Mesodermal cell (in vitro differentiated cells): ENCODE measurements around the gene MSI2.

ENCODE experiments used
- H3K27ac ChIP-seq: 2 replicates; pipeline ENCODE4 v1.7.0; 2013; ENCODE audit warnings: mild to moderate bottlenecking, low read depth, low read length, moderate library complexity; ENCODE audit not compliant: severe bottlenecking
- H3K36me3 ChIP-seq: 2 replicates; pipeline ENCODE4 v1.7.1; 2013; ENCODE audit warnings: mild to moderate bottlenecking, low read length, moderate library complexity; ENCODE audit not compliant: control insufficient read depth, insufficient read depth
- H3K4me1 ChIP-seq: one replicate; pipeline ENCODE4 v1.7.1; 2013; ENCODE audit warnings: mild to moderate bottlenecking, low read length; ENCODE audit not compliant: insufficient read depth, control insufficient read depth, poor library complexity, severe bottlenecking
- H3K4me3 ChIP-seq: 2 replicates; pipeline ENCODE4 v1.7.0; 2013; ENCODE audit warnings: low read length, control low read depth, mild to moderate bottlenecking; ENCODE audit not compliant: insufficient read depth, poor library complexity, severe bottlenecking; ENCODE audit errors: extremely low read depth
- H3K9me3 ChIP-seq: 2 replicates; pipeline ENCODE4 v1.7.1; 2013; ENCODE audit warnings: mild to moderate bottlenecking, low read length, moderate library complexity; ENCODE audit not compliant: control insufficient read depth
- WGBS, 2 experiments: methylation state at CpG; one replicate each; pipeline ENCODE4 v1.1.5; 2013; ENCODE audit warnings: missing lambda C conversion rate in 2 of 2; ENCODE audit not compliant: insufficient coverage in 2 of 2; 5-methylcytosine and 5-hydroxymethylcytosine counted together

The MSI2 gene

GRCh38 chr17:57394375-57394774 lies 138.1 kb downstream of the MSI2 start:
- H3K4me1 ChIP-seq = peaks cover 25% of the 10 kb centered on the region
- no peak overlapping the region for H3K4me3 ChIP-seq
- peaks cover 46% of the 10 kb centered on the region for H3K36me3 ChIP-seq
- H3K9me3 ChIP-seq = peaks cover 17% of the 10 kb centered on the region
- no peak overlapping the region for H3K27ac ChIP-seq
- 100% methylated on average over 2 of the region's 2 CpGs for whole genome bisulfite sequencing, 2 experiments

GRCh38 chr17:57395721-57396321 lies 139.5 kb downstream of the MSI2 start:
- H3K27ac ChIP-seq = peak overlapping the region; percentile 59
- no peak overlapping the region for H3K4me3 ChIP-seq
- whole genome bisulfite sequencing, 2 experiments = 100% methylated on average over 1 to 2 of the region's 2 CpGs
- H3K4me1 ChIP-seq = peaks cover 37% of the 10 kb centered on the region
- peaks cover 17% of the 10 kb centered on the region for H3K9me3 ChIP-seq
- H3K36me3 ChIP-seq = peaks cover 38% of the 10 kb centered on the region

- H3K27ac ChIP-seq = peak overlapping the region; percentile 59
- peaks cover 35% of the 10 kb centered on the region for H3K4me1 ChIP-seq
- WGBS, 2 experiments = 67 to 76% methylated on average over 3 to 6 of the region's 8 CpGs
- H3K4me3 ChIP-seq = no peak overlapping the region
- peaks cover 35% of the 10 kb centered on the region for H3K36me3 ChIP-seq
- H3K9me3 ChIP-seq = peaks cover 17% of the 10 kb centered on the region
Observed at GRCh38 chr17:57396511-57396921, 140.2 kb downstream of the MSI2 start.

GRCh38 chr17:57397402-57397801 lies 141.1 kb downstream of the MSI2 start:
- Histone ChIP-seq H3K36me3 (peaks cover 43% of the 10 kb centered on the region), H3K4me1 (peaks cover 36% of the 10 kb centered on the region), H3K9me3 (peaks cover 16% of the 10 kb centered on the region), H3K4me3 (no peak overlapping the region), H3K27ac (no peak overlapping the region)
- WGBS, 2 experiments = 85 to 93% methylated on average over 4 of the region's 7 CpGs

- no peak overlapping the region for H3K27ac ChIP-seq
- no peak overlapping the region for H3K4me3 ChIP-seq
- 95 to 98% methylated on average over 4 to 5 of the region's 7 CpGs for WGBS, 2 experiments
- H3K4me1 ChIP-seq = peaks cover 36% of the 10 kb centered on the region
- H3K36me3 ChIP-seq = peaks cover 47% of the 10 kb centered on the region
- no peaks in the 10 kb centered on the region for H3K9me3 ChIP-seq
Observed at GRCh38 chr17:57399690-57400089, 143.4 kb downstream of the MSI2 start.

GRCh38 chr17:57400648-57401047 lies 144.3 kb downstream of the MSI2 start:
- WGBS, 2 experiments = 88 to 95% methylated on average over 5 to 8 of the region's 8 CpGs
- Histone ChIP-seq H3K4me1 (peaks cover 36% of the 10 kb centered on the region), H3K36me3 (peaks cover 48% of the 10 kb centered on the region)

GRCh38 chr17:57401556-57402488 lies 145.5 kb downstream of the MSI2 start:
- Histone ChIP-seq H3K36me3 (peaks cover 47% of the 10 kb centered on the region), H3K4me3 (no peak overlapping the region), H3K9me3 (no peaks in the 10 kb centered on the region), H3K27ac (no peak overlapping the region), H3K4me1 (peaks cover 38% of the 10 kb centered on the region)
- 88 to 90% methylated on average over 12 to 13 of the region's 15 CpGs for WGBS, 2 experiments

More at GRCh38 chr17:57400648-57401047, 144.3 kb downstream of the MSI2 start:
- no peak overlapping the region for H3K4me3 ChIP-seq
- no peaks in the 10 kb centered on the region for H3K9me3 ChIP-seq
- no peak overlapping the region for H3K27ac ChIP-seq

- H3K36me3 ChIP-seq = peaks cover 42% of the 10 kb centered on the region
- WGBS, 2 experiments = 94 to 97% methylated on average over 4 of the region's 5 CpGs
- H3K9me3 ChIP-seq = no peaks in the 10 kb centered on the region
- H3K4me3 ChIP-seq = no peak overlapping the region
- H3K27ac ChIP-seq = no peak overlapping the region
- peaks cover 44% of the 10 kb centered on the region for H3K4me1 ChIP-seq
Observed at GRCh38 chr17:57402681-57403180, 146.4 kb downstream of the MSI2 start.

GRCh38 chr17:57403236-57403635 lies 146.9 kb downstream of the MSI2 start:
- H3K9me3 ChIP-seq = no peaks in the 10 kb centered on the region
- H3K4me1 ChIP-seq = peaks cover 49% of the 10 kb centered on the region
- WGBS, 2 experiments = 86 to 90% methylated on average over 1 to 2 of the region's 2 CpGs
- H3K4me3 ChIP-seq = no peak overlapping the region
- peaks cover 40% of the 10 kb centered on the region for H3K36me3 ChIP-seq
- H3K27ac ChIP-seq = no peak overlapping the region

- peaks cover 40% of the 10 kb centered on the region for H3K36me3 ChIP-seq
- no peak overlapping the region for H3K4me3 ChIP-seq
- WGBS, 2 experiments = 100% methylated on average over 3 of the region's 4 CpGs
- H3K27ac ChIP-seq = no peak overlapping the region
- H3K9me3 ChIP-seq = no peaks in the 10 kb centered on the region
- peaks cover 50% of the 10 kb centered on the region for H3K4me1 ChIP-seq
Observed at GRCh38 chr17:57404073-57404472, 147.8 kb downstream of the MSI2 start.
